Smooth muscle cell (in vitro differentiated cells): ENCODE results near the gene SLC20A1. TPM values are rescaled to one million over a fixed set of nuclear protein-coding genes. Genes with fewer than 3 reads are reported as not detected.

ENCODE experiments used
- DNase-seq: peaks from one replicate; lab custom pipeline; 2025; ENCODE audit not compliant: unreplicated experiment; lab: John Stamatoyannopoulos, UW
- H2AFZ ChIP-seq: fragments of 200-600 bp; sonication (generic); 2 replicates; pipeline ENCODE4 v1.6.0; 2016; ENCODE audit warnings: antibody characterized with exemption, low read depth, mild to moderate bottlenecking
- H3F3A ChIP-seq: fragments of 200-600 bp; sonication (generic); 2 replicates; pipeline ENCODE4 v1.6.0; 2017; ENCODE audit warnings: antibody characterized with exemption, low read depth
- H3K27ac ChIP-seq: fragments of 200-600 bp; sonication (generic); 2 replicates; pipeline ENCODE4 v1.5.1; 2016; ENCODE audit warnings: low read depth, mild to moderate bottlenecking
- H3K27me3 ChIP-seq: fragments of 200-600 bp; sonication (generic); 2 replicates; pipeline ENCODE4 v1.6.1; 2016; ENCODE audit warnings: low read depth, mild to moderate bottlenecking
- H3K36me3 ChIP-seq: fragments of 200-600 bp; sonication (generic); 2 replicates; pipeline ENCODE4 v1.5.1; 2016; ENCODE audit warnings: low read depth
- H3K4me1 ChIP-seq: fragments of 200-600 bp; sonication (generic); 2 replicates; pipeline ENCODE4 v1.5.1; 2016; ENCODE audit warnings: low read depth
- H3K4me2 ChIP-seq: fragments of 200-600 bp; sonication (generic); 2 replicates; pipeline ENCODE4 v1.6.0; 2016; ENCODE audit warnings: mild to moderate bottlenecking
- H3K4me3 ChIP-seq: fragments of 200-600 bp; sonication (generic); 2 replicates; pipeline ENCODE4 v1.5.1; 2016; ENCODE audit warnings: mild to moderate bottlenecking
- H3K79me2 ChIP-seq: fragments of 200-600 bp; sonication (generic); 2 replicates; pipeline ENCODE4 v1.6.0; 2016; ENCODE audit warnings: low read depth, mild to moderate bottlenecking
- H3K9ac ChIP-seq: fragments of 200-600 bp; sonication (generic); 2 replicates; pipeline ENCODE4 v1.6.0; 2016; ENCODE audit warnings: low read depth
- H3K9me3 ChIP-seq: fragments of 200-600 bp; sonication (generic); replicated peaks from 2 replicates; pipeline ENCODE4 v1.5.1; 2016; ENCODE audit warnings: low read depth
- H4K20me1 ChIP-seq: fragments of 200-600 bp; sonication (generic); 2 replicates; pipeline ENCODE4 v1.6.0; 2016; ENCODE audit warnings: low read depth
- CTCF ChIP-seq: fragments of 200-600 bp; sonication (generic); IDR thresholded peaks from 2 replicates; pipeline ENCODE4 v1.5.1; 2017; ENCODE audit warnings: borderline replicate concordance, mild to moderate bottlenecking, antibody characterized with exemption; ENCODE audit not compliant: insufficient read depth, poor library complexity, severe bottlenecking
- whole genome bisulfite sequencing: methylation state at CpG from one replicate; pipeline ENCODE4 v1.1.7; 2016; ENCODE audit warnings: low lambda C conversion rate; 5-methylcytosine and 5-hydroxymethylcytosine counted together
- polyA plus RNA-seq: library from polyadenylated mRNA; unstranded; fragments of >200 nt; fragmentation: Nextera tagmentation; extraction: Ambion mirVana; gene quantifications from 2 replicates; pipeline ENCODE4 v1.2.1, GENCODE V29; 2016
- total RNA-seq: library from RNA; depleted of rRNA; stranded (reverse); fragments of >200 nt; gene quantifications from 2 replicates; pipeline ENCODE4 v1.2.3, GENCODE V29; 2014

Gene SLC20A1
- total and polyA plus RNA-seq, 2 experiments from 2014 or later: 93.4 to 106 TPM

GRCh38 chr2:112621790-112622527, 23.8 kb upstream of the SLC20A1 start:
- Histone ChIP-seq H3K79me2 (no peaks in the 10 kb centered on the region), H4K20me1 (no peaks in the 10 kb centered on the region), H2AFZ (no peak overlapping the region), H3K9me3 (no peaks in the 10 kb centered on the region), H3K9ac (no peak overlapping the region), H3F3A (peaks cover 11% of the 10 kb centered on the region), H3K27ac (peak overlapping the region; percentile 41), H3K36me3 (no peaks in the 10 kb centered on the region), H3K27me3 (no peaks in the 10 kb centered on the region), H3K4me2 (peak overlapping the region; percentile 58), H3K4me3 (no peak overlapping the region), H3K4me1 (peaks cover 4% of the 10 kb centered on the region)
- no peak for TF ChIP-seq CTCF
- 50% methylated on average over 22 of the region's 22 CpGs for WGBS
- no peak for DNase-seq

GRCh38 chr2:112622528-112622849, 23.2 kb upstream of the SLC20A1 start:
- Histone ChIP-seq H2AFZ (no peak overlapping the region), H3F3A (peaks cover 13% of the 10 kb centered on the region), H3K9ac (no peak overlapping the region), H4K20me1 (no peaks in the 10 kb centered on the region), H3K27me3 (no peaks in the 10 kb centered on the region), H3K27ac (peak overlapping the region; percentile 41), H3K4me1 (peaks cover 5% of the 10 kb centered on the region), H3K9me3 (no peaks in the 10 kb centered on the region), H3K4me3 (no peak overlapping the region), H3K79me2 (no peaks in the 10 kb centered on the region), H3K36me3 (no peaks in the 10 kb centered on the region), H3K4me2 (peak overlapping the region; percentile 58)
- DNase-seq: no peak
- 16% methylated on average over 3 of the region's 3 CpGs for WGBS
- TF ChIP-seq CTCF: no peak

- TF ChIP-seq CTCF: no peak
Measured at GRCh38 chr2:112623913-112624777, 21.6 kb upstream of the SLC20A1 start.

More at GRCh38 chr2:112623913-112624777, 21.6 kb upstream of the SLC20A1 start:
- H3K27me3 ChIP-seq: no peaks in the 10 kb centered on the region
- peaks cover 18% of the 10 kb centered on the region for H3F3A ChIP-seq
- peaks cover 11% of the 10 kb centered on the region for H3K4me1 ChIP-seq
- WGBS: 71% methylated on average over 11 of the region's 11 CpGs
- no peaks in the 10 kb centered on the region for H3K79me2 ChIP-seq
- no peak overlapping the region for H2AFZ ChIP-seq
- H3K36me3 ChIP-seq: no peaks in the 10 kb centered on the region
- no peaks in the 10 kb centered on the region for H3K9me3 ChIP-seq
- no peak overlapping the region for H3K27ac ChIP-seq
- no peaks in the 10 kb centered on the region for H4K20me1 ChIP-seq
- no peak overlapping the region for H3K9ac ChIP-seq
- DNase-seq: no peak
- no peak overlapping the region for H3K4me3 ChIP-seq
- no peak overlapping the region for H3K4me2 ChIP-seq
